H1 (cell line): ENCODE results near the gene SERPINF2. TPM values are rescaled to one million over a fixed set of nuclear protein-coding genes. Genes with fewer than 3 reads are reported as not detected.
A peak's percentile ranks its signal among the peaks of the same experiment; 100 is the strongest.

Source experiments
- CTCF ChIA-PET: fragments of 300-600 bp; sonication (Branson Sonifier 250); formaldehyde crosslinking; loops from one replicate; lab custom pipeline; 2021; ENCODE audit not compliant: partially characterized antibody; lab: Charles Lee
- POLR2A ChIA-PET: fragments of 300-600 bp; sonication (Branson Sonifier 250); formaldehyde crosslinking; loops from one replicate; lab custom pipeline; 2021; ENCODE audit warnings: inconsistent platforms; ENCODE audit not compliant: partially characterized antibody; lab: Charles Lee
- DNase-seq, 2 experiments: peaks; one replicate each; pipeline versions ENCODE4 v3.0.0 to v3.0.0-alpha.2; 2010 to 2022; ENCODE audit warnings: low spot score in 2 of 2, low read depth in 1 of 2, mixed read lengths in 1 of 2
- FAIRE-seq: peaks from 2 replicates; lab custom pipeline; 2011; peaks lifted over from hg19 to GRCh38; lab: Jason Lieb, UNC
- H2AFZ ChIP-seq: 2 replicates; pipeline ENCODE4 v1.8.1; 2012; ENCODE audit warnings: low read length, inconsistent platforms
- H2AK5ac ChIP-seq: 2 replicates; pipeline ENCODE4 v1.6.1; 2013; ENCODE audit warnings: low read depth, low read length
- H2BK120ac ChIP-seq: replicated peaks from 2 replicates; pipeline ENCODE3; 2013; ENCODE audit warnings: low read depth, low read length, inconsistent platforms
- H2BK12ac ChIP-seq: 2 replicates; pipeline ENCODE4 v1.6.1; 2013; ENCODE audit warnings: low read depth, low read length
- H2BK15ac ChIP-seq: 2 replicates; pipeline ENCODE4 v1.6.1; 2013; ENCODE audit warnings: low read length
- H2BK20ac ChIP-seq: 2 replicates; pipeline ENCODE4 v1.6.1; 2013; ENCODE audit warnings: low read length
- H2BK5ac ChIP-seq: 2 replicates; pipeline ENCODE4 v1.6.1; 2013; ENCODE audit warnings: low read depth, low read length
- H3K14ac ChIP-seq: 2 replicates; pipeline ENCODE4 v1.6.1; 2013; ENCODE audit warnings: inconsistent platforms; ENCODE audit not compliant: insufficient read length
- H3K18ac ChIP-seq: 2 replicates; pipeline ENCODE4 v1.6.1; 2013; ENCODE audit warnings: low read length; ENCODE audit errors: extremely low read depth
- H3K23ac ChIP-seq: 2 replicates; pipeline ENCODE4 v1.6.1; 2013; ENCODE audit warnings: inconsistent platforms; ENCODE audit not compliant: insufficient read length
- H3K23me2 ChIP-seq: 2 replicates; pipeline ENCODE4 v1.6.1; 2013; ENCODE audit warnings: low read depth, low read length
- H3K27ac ChIP-seq: 2 replicates; pipeline ENCODE4 v1.6.1; 2011; ENCODE audit warnings: low read depth, low read length, inconsistent platforms
- H3K27me3 ChIP-seq, 4 experiments: replicated peaks in 1 of 4; 1 replicate in 1 of 4; 2 replicates in 3 of 4; pipeline versions ENCODE4 v1.6.1 to v1.8.1; 2011 to 2013; ENCODE audit warnings: low read length in 3 of 4, mild to moderate bottlenecking in 3 of 4, inconsistent platforms in 2 of 4, mixed read lengths in 2 of 4, moderate library complexity in 1 of 4; ENCODE audit not compliant: control insufficient read depth in 3 of 4, insufficient read depth in 3 of 4; ENCODE audit errors: extremely low read depth in 1 of 4
- H3K36me3 ChIP-seq, 4 experiments: 2 replicates each; pipeline versions ENCODE4 v1.6.1 to v1.8.1; 2011 to 2013; ENCODE audit warnings: mild to moderate bottlenecking in 4 of 4, low read length in 3 of 4, moderate library complexity in 2 of 4, control low read depth in 1 of 4, inconsistent platforms in 1 of 4; ENCODE audit not compliant: insufficient read depth in 4 of 4, control insufficient read depth in 2 of 4
- H3K4ac ChIP-seq: replicated peaks from 2 replicates; pipeline ENCODE3; 2013; ENCODE audit warnings: low read length, low read depth, mixed read lengths, inconsistent platforms; ENCODE audit not compliant: insufficient read length
- H3K4me1 ChIP-seq, 4 experiments: replicated peaks in 1 of 4; 1 replicate in 1 of 4; 2 replicates in 3 of 4; pipeline versions ENCODE4 v1.6.1 to v1.8.1; 2011 to 2013; ENCODE audit warnings: low read length in 3 of 4, inconsistent platforms in 2 of 4, mixed read lengths in 1 of 4; ENCODE audit not compliant: insufficient read depth in 4 of 4, control insufficient read depth in 3 of 4
- H3K4me2 ChIP-seq, 2 experiments: 2 replicates each; pipeline versions ENCODE4 v1.6.1 to v1.8.1; 2011 to 2013; ENCODE audit warnings: low read depth in 2 of 2, low read length in 2 of 2, control low read depth in 1 of 2, inconsistent platforms in 1 of 2, mild to moderate bottlenecking in 1 of 2; ENCODE audit not compliant: insufficient read depth in 1 of 2
- H3K4me3 ChIP-seq, 4 experiments: fragments of 200-600, 300-600 bp in 1 of 4; sonication (generic), shearing (Covaris generic), sonication (Bioruptor Twin) in 1 of 4; 2 replicates each; pipeline versions ENCODE4 v1.5.1 to v1.8.1; 2011 to 2016; ENCODE audit warnings: low read length in 4 of 4, low read depth in 3 of 4, control low read depth in 2 of 4, inconsistent platforms in 2 of 4, mild to moderate bottlenecking in 2 of 4, mixed read lengths in 1 of 4, moderate library complexity in 1 of 4; ENCODE audit not compliant: insufficient read depth in 2 of 4; ENCODE audit errors: extremely low read depth in 1 of 4
- H3K56ac ChIP-seq: replicated peaks from 2 replicates; pipeline ENCODE3; 2013; ENCODE audit warnings: low read depth, mild to moderate bottlenecking, mixed read lengths, low read length, inconsistent platforms; ENCODE audit not compliant: insufficient read length
- H3K79me1 ChIP-seq: 2 replicates; pipeline ENCODE4 v1.6.1; 2013; ENCODE audit warnings: low read depth, low read length, control low read depth
- H3K79me2 ChIP-seq, 2 experiments: 2 replicates each; pipeline versions ENCODE4 v1.6.1 to v1.8.1; 2012 to 2013; ENCODE audit warnings: low read length in 2 of 2, mild to moderate bottlenecking in 2 of 2, inconsistent platforms in 1 of 2; ENCODE audit not compliant: insufficient read depth in 2 of 2, control insufficient read depth in 1 of 2
- H3K9ac ChIP-seq, 4 experiments: replicated peaks in 1 of 4; 1 replicate in 1 of 4; 2 replicates in 3 of 4; pipeline versions ENCODE4 v1.6.1 to v1.8.1; 2011 to 2013; ENCODE audit warnings: low read depth in 3 of 4, low read length in 3 of 4, control low read depth in 2 of 4, mild to moderate bottlenecking in 2 of 4, moderate library complexity in 2 of 4, inconsistent platforms in 1 of 4; ENCODE audit errors: extremely low read depth in 1 of 4
- H3K9me3 ChIP-seq, 2 experiments: 2 replicates each; pipeline versions ENCODE4 v1.6.1 to v1.8.1; 2012 to 2013; ENCODE audit warnings: mild to moderate bottlenecking in 2 of 2, moderate library complexity in 2 of 2, control low read depth in 1 of 2, inconsistent platforms in 1 of 2, low read depth in 1 of 2, low read length in 1 of 2, mixed read lengths in 1 of 2; ENCODE audit not compliant: insufficient read depth in 2 of 2
- H4K20me1 ChIP-seq, 2 experiments: replicated peaks in 1 of 2; 2 replicates each; pipeline versions ENCODE3 to v1.8.1; 2011 to 2013; ENCODE audit warnings: inconsistent platforms in 2 of 2, low read length in 2 of 2, mild to moderate bottlenecking in 1 of 2; ENCODE audit not compliant: insufficient read depth in 2 of 2, control insufficient read depth in 1 of 2
- H4K5ac ChIP-seq: 2 replicates; pipeline ENCODE4 v1.6.1; 2013; ENCODE audit warnings: low read length, low read depth, mixed read lengths, inconsistent platforms; ENCODE audit not compliant: insufficient read length
- H4K8ac ChIP-seq: 2 replicates; pipeline ENCODE4 v1.8.0; 2013; ENCODE audit warnings: mild to moderate bottlenecking, moderate library complexity, low read length, inconsistent platforms; ENCODE audit not compliant: insufficient read depth; ENCODE audit errors: extremely low read depth
- H4K91ac ChIP-seq: replicated peaks from 2 replicates; pipeline ENCODE3; 2013; ENCODE audit warnings: low read length, mixed read lengths, inconsistent platforms; ENCODE audit not compliant: insufficient read length
- WGBS, 2 experiments: shearing (Covaris generic) in 1 of 2; methylation state at CpG; one replicate each; pipeline versions ENCODE4 v1.1.6 to v1.1.7; 2013 to 2015; ENCODE audit warnings: low lambda C conversion rate in 2 of 2, mixed read lengths in 2 of 2, inconsistent platforms in 1 of 2, low coverage in 1 of 2, missing lambda C conversion rate in 1 of 2; ENCODE audit not compliant: insufficient replicate concordance in 2 of 2, insufficient coverage in 1 of 2, insufficient read length in 1 of 2; ENCODE audit errors: extremely low coverage in 1 of 2, missing lambda C conversion rate in 1 of 2; 5-methylcytosine and 5-hydroxymethylcytosine counted together
- polyA plus RNA-seq, 7 experiments: library from polyadenylated mRNA; depleted of rRNA in 3 of 7; stranded (reverse) in 5 of 7; unstranded in 2 of 7; fragments of >200 nt in 5 of 7; fragments of 200-250 nt in 2 of 7; gene quantifications; 1 replicate in 5 of 7; 2 replicates in 1 of 7; 4 replicates in 1 of 7; pipeline versions ENCODE4 v1.2.1 to v1.2.3, GENCODE V29; 2011 to 2013; ENCODE audit warnings: missing spikeins in 2 of 7, mixed read lengths in 2 of 7
- total RNA-seq: library from RNA; stranded (reverse); fragmentation: NEBNext Ultra II Directional; extraction: Animal tissue kit (Norgen Biotek cat#: 25700); gene quantifications from 2 replicates; pipeline ENCODE4 v1.2.1, GENCODE V29; 2021

The SERPINF2 gene
- total and polyA plus RNA-seq, 2 of the 8 experiments (the other 6 are each of a cell fraction or from before 2014, with no cell fraction given): 1.8 to 3.2 TPM

- Histone ChIP-seq H3K18ac (no peak overlapping the region; the same call in 1 of the 2 replicates), H4K20me1 (no peaks in the 10 kb centered on the region), H2AFZ (no peak overlapping the region), H3K14ac (no peak overlapping the region), H3K79me1 (no peaks in the 10 kb centered on the region), H2BK20ac (no peak overlapping the region), H3K27me3 (no peaks in the 10 kb centered on the region), H3K9ac (no peak overlapping the region), H3K56ac (no peak overlapping the region), H2BK12ac (no peak overlapping the region), H3K4me1 (peaks cover 0 to 16% (median 11%) of the 10 kb centered on the region in 4 experiments; a peak in 6 of 7 replicates), H3K9me3 (no peaks in the 10 kb centered on the region), H2AK5ac (no peak overlapping the region), H2BK120ac (no peak overlapping the region), H3K4ac (no peak overlapping the region), H2BK15ac (0 out of 2 replicates have a peak overlapping the region, but pooled peaks have one; percentile 40), H4K5ac (no peak overlapping the region), H4K8ac (no peak overlapping the region), H3K79me2 (no peaks in the 10 kb centered on the region), H3K36me3 (no peaks in the 10 kb centered on the region), H3K4me2 (no peak overlapping the region), H3K23me2 (no peaks in the 10 kb centered on the region), H2BK5ac (peak overlapping the region; percentile 21; the same call in 1 of the 2 replicates), H3K23ac (no peak overlapping the region), H3K4me3 (no peak overlapping the region), H4K91ac (no peak overlapping the region), H3K27ac (no peak overlapping the region)
- FAIRE-seq (no peak), DNase-seq (no peak)
- WGBS, 2 experiments: 84% methylated on average over 20 of the region's 25 CpGs; no CpG with 5 or more reads in 1 of the 2 experiments
- ChIA-PET CTCF (interaction anchor here (0.6 to 6.8 kb wide), 9 partner anchors 8 to 93 kb away, joined by 3 to 48 read pairs (median 10); partner anchors contain the start of genes SERPINF1 and WDR81), POLR2A (interaction anchor here (0.6 to 5.2 kb wide), 8 partner anchors 8 to 212 kb away, joined by 3 to 30 read pairs (median 4); partner anchors contain the start of genes SERPINF1 and SERPINF2)
Measured at GRCh38 chr17:1754430-1755112, 11.9 kb downstream of the SERPINF2 start.
